ENCODE measurements around the gene MAP1LC3B.

MAP1LC3B gene

DNA sequence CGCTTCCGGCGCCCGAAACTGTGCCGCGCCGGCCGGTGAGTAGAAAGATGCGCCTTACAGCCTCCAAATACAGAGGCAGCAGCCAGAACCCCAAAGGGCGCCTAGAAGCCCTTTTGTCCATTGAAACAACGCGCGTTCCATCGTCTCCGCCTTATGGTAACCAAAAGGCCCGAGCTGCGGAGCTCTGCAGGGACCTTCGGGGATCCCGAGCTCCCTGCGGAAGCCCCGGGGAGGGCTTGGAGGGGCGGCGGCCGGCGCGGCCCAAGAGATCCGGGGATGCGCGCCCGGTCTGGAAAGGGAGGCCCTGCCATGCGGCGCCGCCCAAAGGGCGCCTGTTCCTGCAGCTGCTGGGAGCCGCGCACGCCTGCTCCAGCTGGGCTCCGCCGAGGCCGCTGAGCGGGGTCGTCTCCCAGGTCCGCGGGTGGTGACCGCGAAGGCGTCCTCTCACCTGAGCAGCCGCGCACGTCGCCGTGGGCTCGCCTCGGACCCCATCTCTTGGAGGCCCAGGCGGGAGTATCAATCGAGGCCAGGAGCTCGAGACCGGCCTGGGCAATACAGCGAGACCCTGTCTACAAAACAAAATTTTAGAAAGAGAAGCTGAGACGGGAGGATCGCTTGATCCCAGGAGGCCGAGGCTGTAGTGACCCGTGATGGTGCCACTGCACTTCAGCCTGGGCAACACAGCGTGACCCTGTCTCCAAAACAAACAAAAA is 7.8 kb upstream of the MAP1LC3B start (continued):
- TF ChIP-seq, protein P1, sequence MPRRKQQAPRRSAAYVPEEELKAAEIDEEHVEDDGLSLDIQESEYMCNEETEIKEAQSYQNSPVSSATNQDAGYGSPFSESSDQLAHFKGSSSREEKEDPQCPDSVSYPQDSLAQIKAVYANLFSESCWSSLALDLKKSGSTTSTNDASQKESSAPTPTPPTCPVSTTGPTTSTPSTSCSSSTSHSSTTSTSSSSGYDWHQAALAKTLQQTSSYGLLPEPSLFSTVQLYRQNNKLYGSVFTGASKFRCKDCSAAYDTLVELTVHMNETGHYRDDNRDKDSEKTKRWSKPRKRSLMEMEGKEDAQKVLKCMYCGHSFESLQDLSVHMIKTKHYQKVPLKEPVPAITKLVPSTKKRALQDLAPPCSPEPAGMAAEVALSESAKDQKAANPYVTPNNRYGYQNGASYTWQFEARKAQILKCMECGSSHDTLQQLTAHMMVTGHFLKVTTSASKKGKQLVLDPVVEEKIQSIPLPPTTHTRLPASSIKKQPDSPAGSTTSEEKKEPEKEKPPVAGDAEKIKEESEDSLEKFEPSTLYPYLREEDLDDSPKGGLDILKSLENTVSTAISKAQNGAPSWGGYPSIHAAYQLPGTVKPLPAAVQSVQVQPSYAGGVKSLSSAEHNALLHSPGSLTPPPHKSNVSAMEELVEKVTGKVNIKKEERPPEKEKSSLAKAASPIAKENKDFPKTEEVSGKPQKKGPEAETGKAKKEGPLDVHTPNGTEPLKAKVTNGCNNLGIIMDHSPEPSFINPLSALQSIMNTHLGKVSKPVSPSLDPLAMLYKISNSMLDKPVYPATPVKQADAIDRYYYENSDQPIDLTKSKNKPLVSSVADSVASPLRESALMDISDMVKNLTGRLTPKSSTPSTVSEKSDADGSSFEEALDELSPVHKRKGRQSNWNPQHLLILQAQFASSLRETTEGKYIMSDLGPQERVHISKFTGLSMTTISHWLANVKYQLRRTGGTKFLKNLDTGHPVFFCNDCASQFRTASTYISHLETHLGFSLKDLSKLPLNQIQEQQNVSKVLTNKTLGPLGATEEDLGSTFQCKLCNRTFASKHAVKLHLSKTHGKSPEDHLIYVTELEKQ (tag by site-specific recombination; IDR thresholded peaks at IDR 0.05; ENCODE audit: borderline replicate concordance), result no peak
- 0 out of 2 replicates have a peak, but pooled peaks have one; percentile 22 for TF ChIP-seq ZBTB17 (tag by site-specific recombination; IDR thresholded peaks at IDR 0.05)
- TF ChIP-seq KLF7 (tag by site-specific recombination; IDR thresholded peaks at IDR 0.05; ENCODE audit: borderline replicate concordance), result peak; percentile 4; the same call in 1 of the 2 replicates
- no peak for TF ChIP-seq ZNF274 (IDR thresholded peaks at IDR 0.05; ENCODE audit: low read length)
- no peak for TF ChIP-seq ZNF274 (tag by site-specific recombination; IDR thresholded peaks at IDR 0.05; ENCODE audit: borderline replicate concordance)
- no peak for TF ChIP-seq ZNF426 (tag by site-specific recombination; IDR thresholded peaks at IDR 0.05)
- no peak for TF ChIP-seq ZFP3 (tag by site-specific recombination; IDR thresholded peaks at IDR 0.05; ENCODE audit: low read depth)
- TF ChIP-seq, protein P2, sequence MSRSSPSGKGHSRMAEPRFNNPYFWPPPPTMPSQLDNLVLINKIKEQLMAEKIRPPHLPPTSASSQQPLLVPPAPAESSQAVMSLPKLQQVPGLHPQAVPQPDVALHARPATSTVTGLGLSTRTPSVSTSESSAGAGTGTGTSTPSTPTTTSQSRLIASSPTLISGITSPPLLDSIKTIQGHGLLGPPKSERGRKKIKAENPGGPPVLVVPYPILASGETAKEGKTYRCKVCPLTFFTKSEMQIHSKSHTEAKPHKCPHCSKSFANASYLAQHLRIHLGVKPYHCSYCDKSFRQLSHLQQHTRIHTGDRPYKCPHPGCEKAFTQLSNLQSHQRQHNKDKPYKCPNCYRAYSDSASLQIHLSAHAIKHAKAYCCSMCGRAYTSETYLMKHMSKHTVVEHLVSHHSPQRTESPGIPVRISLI (tag by site-specific recombination; IDR thresholded peaks at IDR 0.05), result no peak
- peak; percentile 11; the same call in 1 of the 2 replicates for TF ChIP-seq SP7 (tag by site-specific recombination; IDR thresholded peaks at IDR 0.05)
- TF ChIP-seq GLI4 (tag by site-specific recombination; IDR thresholded peaks at IDR 0.05), result no peak
- TF ChIP-seq ZNF610 (tag by site-specific recombination; IDR thresholded peaks at IDR 0.05; ENCODE audit: borderline replicate concordance), result no peak
- no peak for TF ChIP-seq ZNF114 (tag by site-specific recombination; IDR thresholded peaks at IDR 0.05)
- TF ChIP-seq ZBTB21 (tag by site-specific recombination; IDR thresholded peaks at IDR 0.05), result no peak
- TF ChIP-seq SCRT1 (tag by site-specific recombination; IDR thresholded peaks at IDR 0.05; ENCODE audit: borderline replicate concordance), result no peak
- no peak for TF ChIP-seq ZNF239 (tag by site-specific recombination; IDR thresholded peaks at IDR 0.05)
- no peak for TF ChIP-seq ZNF621 (tag by site-specific recombination; IDR thresholded peaks at IDR 0.05)
- 0 out of 2 replicates have a peak, but pooled peaks have one; percentile 6 for TF ChIP-seq BCL11A (tag by site-specific recombination; IDR thresholded peaks at IDR 0.05; ENCODE audit: low read depth)
- TF ChIP-seq ZXDB (tag by site-specific recombination; IDR thresholded peaks at IDR 0.05), result peak; percentile 91; the same call in 1 of the 2 replicates
- TF ChIP-seq, protein P3, sequence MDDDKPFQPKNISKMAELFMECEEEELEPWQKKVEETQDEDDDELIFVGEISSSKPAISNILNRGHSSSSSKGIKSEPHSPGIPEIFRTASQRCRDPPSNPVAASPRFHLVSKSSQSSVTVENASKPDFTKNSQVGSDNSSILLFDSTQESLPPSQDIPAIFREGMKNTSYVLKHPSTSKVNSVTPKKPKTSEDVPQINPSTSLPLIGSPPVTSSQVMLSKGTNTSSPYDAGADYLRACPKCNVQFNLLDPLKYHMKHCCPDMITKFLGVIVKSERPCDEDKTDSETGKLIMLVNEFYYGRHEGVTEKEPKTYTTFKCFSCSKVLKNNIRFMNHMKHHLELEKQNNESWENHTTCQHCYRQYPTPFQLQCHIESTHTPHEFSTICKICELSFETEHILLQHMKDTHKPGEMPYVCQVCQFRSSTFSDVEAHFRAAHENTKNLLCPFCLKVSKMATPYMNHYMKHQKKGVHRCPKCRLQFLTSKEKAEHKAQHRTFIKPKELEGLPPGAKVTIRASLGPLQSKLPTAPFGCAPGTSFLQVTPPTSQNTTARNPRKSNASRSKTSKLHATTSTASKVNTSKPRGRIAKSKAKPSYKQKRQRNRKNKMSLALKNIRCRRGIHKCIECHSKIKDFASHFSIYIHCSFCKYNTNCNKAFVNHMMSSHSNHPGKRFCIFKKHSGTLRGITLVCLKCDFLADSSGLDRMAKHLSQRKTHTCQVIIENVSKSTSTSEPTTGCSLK (tag by site-specific recombination; IDR thresholded peaks at IDR 0.05), result no peak
- TF ChIP-seq, protein P4, sequence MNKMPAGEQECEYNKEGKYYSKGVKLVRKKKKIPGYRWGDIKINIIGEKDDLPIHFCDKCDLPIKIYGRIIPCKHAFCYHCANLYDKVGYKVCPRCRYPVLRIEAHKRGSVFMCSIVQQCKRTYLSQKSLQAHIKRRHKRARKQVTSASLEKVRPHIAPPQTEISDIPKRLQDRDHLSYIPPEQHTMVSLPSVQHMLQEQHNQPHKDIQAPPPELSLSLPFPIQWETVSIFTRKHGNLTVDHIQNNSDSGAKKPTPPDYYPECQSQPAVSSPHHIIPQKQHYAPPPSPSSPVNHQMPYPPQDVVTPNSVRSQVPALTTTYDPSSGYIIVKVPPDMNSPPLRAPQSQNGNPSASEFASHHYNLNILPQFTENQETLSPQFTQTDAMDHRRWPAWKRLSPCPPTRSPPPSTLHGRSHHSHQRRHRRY (tag by site-specific recombination; IDR thresholded peaks at IDR 0.05), result no peak
- TF ChIP-seq ZNF701 (tag by site-specific recombination; IDR thresholded peaks at IDR 0.05), result no peak
- no peak for TF ChIP-seq ZNF16 (tag by site-specific recombination; IDR thresholded peaks at IDR 0.05; ENCODE audit: low read depth)
- TF ChIP-seq ZNF311 (tag by site-specific recombination; IDR thresholded peaks at IDR 0.05; ENCODE audit: borderline replicate concordance), result no peak
- TF ChIP-seq ZNF132 (tag by site-specific recombination; IDR thresholded peaks at IDR 0.05; ENCODE audit: borderline replicate concordance), result no peak
- TF ChIP-seq, protein P5, sequence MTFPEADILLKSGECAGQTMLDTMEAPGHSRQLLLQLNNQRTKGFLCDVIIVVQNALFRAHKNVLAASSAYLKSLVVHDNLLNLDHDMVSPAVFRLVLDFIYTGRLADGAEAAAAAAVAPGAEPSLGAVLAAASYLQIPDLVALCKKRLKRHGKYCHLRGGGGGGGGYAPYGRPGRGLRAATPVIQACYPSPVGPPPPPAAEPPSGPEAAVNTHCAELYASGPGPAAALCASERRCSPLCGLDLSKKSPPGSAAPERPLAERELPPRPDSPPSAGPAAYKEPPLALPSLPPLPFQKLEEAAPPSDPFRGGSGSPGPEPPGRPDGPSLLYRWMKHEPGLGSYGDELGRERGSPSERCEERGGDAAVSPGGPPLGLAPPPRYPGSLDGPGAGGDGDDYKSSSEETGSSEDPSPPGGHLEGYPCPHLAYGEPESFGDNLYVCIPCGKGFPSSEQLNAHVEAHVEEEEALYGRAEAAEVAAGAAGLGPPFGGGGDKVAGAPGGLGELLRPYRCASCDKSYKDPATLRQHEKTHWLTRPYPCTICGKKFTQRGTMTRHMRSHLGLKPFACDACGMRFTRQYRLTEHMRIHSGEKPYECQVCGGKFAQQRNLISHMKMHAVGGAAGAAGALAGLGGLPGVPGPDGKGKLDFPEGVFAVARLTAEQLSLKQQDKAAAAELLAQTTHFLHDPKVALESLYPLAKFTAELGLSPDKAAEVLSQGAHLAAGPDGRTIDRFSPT (tag by site-specific recombination; IDR thresholded peaks at IDR 0.05), result no peak
- TF ChIP-seq, protein P6, sequence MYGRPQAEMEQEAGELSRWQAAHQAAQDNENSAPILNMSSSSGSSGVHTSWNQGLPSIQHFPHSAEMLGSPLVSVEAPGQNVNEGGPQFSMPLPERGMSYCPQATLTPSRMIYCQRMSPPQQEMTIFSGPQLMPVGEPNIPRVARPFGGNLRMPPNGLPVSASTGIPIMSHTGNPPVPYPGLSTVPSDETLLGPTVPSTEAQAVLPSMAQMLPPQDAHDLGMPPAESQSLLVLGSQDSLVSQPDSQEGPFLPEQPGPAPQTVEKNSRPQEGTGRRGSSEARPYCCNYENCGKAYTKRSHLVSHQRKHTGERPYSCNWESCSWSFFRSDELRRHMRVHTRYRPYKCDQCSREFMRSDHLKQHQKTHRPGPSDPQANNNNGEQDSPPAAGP (tag by site-specific recombination; IDR thresholded peaks at IDR 0.05), result no peak
- TF ChIP-seq, protein P7, sequence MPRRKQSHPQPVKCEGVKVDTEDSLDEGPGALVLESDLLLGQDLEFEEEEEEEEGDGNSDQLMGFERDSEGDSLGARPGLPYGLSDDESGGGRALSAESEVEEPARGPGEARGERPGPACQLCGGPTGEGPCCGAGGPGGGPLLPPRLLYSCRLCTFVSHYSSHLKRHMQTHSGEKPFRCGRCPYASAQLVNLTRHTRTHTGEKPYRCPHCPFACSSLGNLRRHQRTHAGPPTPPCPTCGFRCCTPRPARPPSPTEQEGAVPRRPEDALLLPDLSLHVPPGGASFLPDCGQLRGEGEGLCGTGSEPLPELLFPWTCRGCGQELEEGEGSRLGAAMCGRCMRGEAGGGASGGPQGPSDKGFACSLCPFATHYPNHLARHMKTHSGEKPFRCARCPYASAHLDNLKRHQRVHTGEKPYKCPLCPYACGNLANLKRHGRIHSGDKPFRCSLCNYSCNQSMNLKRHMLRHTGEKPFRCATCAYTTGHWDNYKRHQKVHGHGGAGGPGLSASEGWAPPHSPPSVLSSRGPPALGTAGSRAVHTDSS (tag by site-specific recombination; IDR thresholded peaks at IDR 0.05), result no peak
